ENCODE measurements around the gene USP49. TPM values are rescaled to one million over a fixed set of nuclear protein-coding genes. Genes with fewer than 3 reads are reported as not detected.
"Not testable (repeated sequence)": the region's sequence is repeated elsewhere in the genome, so short reads cannot be mapped to it uniquely, and the experiment has no call there.

USP49 gene
- polyA plus RNA-seq, 1 of the 3 experiments (the other 2 are of a cell fraction) = 2.4 TPM

DNA sequence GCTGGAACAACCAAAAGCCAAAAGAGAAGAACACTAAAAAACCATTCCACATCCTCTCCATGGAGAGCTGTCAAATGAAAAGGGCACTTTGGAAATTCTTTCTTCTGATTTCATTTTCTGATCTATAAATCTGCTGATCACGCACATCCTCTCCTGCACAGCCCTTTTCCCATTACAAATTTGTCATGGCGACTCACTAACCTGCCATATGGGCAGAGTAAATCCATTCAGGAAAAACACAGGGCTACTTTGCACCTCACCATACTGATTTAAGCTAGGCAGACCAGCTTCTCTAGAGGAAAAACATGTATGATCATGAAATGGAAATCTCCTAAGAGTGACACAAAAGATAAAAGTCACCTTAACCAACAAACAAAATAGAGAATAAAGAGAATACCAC lies 81.7 kb downstream of the USP49 start (continued):
- TF ChIP-seq, protein P1, sequence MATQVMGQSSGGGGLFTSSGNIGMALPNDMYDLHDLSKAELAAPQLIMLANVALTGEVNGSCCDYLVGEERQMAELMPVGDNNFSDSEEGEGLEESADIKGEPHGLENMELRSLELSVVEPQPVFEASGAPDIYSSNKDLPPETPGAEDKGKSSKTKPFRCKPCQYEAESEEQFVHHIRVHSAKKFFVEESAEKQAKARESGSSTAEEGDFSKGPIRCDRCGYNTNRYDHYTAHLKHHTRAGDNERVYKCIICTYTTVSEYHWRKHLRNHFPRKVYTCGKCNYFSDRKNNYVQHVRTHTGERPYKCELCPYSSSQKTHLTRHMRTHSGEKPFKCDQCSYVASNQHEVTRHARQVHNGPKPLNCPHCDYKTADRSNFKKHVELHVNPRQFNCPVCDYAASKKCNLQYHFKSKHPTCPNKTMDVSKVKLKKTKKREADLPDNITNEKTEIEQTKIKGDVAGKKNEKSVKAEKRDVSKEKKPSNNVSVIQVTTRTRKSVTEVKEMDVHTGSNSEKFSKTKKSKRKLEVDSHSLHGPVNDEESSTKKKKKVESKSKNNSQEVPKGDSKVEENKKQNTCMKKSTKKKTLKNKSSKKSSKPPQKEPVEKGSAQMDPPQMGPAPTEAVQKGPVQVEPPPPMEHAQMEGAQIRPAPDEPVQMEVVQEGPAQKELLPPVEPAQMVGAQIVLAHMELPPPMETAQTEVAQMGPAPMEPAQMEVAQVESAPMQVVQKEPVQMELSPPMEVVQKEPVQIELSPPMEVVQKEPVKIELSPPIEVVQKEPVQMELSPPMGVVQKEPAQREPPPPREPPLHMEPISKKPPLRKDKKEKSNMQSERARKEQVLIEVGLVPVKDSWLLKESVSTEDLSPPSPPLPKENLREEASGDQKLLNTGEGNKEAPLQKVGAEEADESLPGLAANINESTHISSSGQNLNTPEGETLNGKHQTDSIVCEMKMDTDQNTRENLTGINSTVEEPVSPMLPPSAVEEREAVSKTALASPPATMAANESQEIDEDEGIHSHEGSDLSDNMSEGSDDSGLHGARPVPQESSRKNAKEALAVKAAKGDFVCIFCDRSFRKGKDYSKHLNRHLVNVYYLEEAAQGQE (IDR thresholded peaks at IDR 0.05; ENCODE audit: low read depth, low read length) = no peak
- TF ChIP-seq TEAD4 (IDR thresholded peaks at IDR 0.05; ENCODE audit: borderline replicate concordance, insufficient read depth) (no peak), NRF1 (IDR thresholded peaks at IDR 0.05; ENCODE audit: low read depth, low read length) (no peak), FOXJ3 (CRISPR knock-in tag; IDR thresholded peaks at IDR 0.05) (no peak), YY1 (IDR thresholded peaks at IDR 0.05; ENCODE audit: low read depth) (no peak), MXI1 (IDR thresholded peaks at IDR 0.05; ENCODE audit: low read depth, low read length) (no peak), SMC3 (IDR thresholded peaks at IDR 0.05; ENCODE audit: low read depth, low read length) (no peak), SIN3A (IDR thresholded peaks at IDR 0.05; ENCODE audit: borderline replicate concordance, low read depth, low read length) (no peak)
- TF ChIP-seq, protein P2, sequence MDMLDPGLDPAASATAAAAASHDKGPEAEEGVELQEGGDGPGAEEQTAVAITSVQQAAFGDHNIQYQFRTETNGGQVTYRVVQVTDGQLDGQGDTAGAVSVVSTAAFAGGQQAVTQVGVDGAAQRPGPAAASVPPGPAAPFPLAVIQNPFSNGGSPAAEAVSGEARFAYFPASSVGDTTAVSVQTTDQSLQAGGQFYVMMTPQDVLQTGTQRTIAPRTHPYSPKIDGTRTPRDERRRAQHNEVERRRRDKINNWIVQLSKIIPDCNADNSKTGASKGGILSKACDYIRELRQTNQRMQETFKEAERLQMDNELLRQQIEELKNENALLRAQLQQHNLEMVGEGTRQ (IDR thresholded peaks at IDR 0.05; ENCODE audit: borderline replicate concordance, low read depth, low read length) = no peak

DNA sequence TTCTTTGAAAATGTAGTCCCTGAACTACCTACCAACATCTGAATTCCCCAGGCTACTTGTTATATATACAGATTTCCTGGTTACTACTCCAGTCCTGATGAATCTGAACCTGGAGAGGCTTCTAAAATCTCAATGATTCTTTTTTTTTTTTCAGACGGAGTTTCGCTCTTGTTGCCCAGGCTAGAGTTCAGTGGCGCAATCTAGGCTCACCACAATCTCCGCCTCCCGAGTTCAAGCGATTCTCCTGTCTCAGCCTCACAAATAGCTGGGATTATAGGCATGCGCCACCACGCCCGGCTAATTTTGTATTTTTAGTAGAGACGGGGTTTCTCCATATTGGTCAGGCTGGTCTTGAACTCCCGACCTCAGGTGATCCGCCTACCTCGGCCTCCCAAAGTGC lies 83.2 kb downstream of the USP49 start:
- H3K27me3 ChIP-seq (ENCODE audit: insufficient read depth); H3K79me2 ChIP-seq (ENCODE audit: insufficient read depth); H3K9me2 ChIP-seq; H3K9ac ChIP-seq; H3K36me3 ChIP-seq (replicated peaks in 1 of 2; ENCODE audit: control insufficient read depth in 1 of 2, insufficient read depth in 2 of 2, low read length in 1 of 2); DNase-seq; H3K9me3 ChIP-seq; H3K27ac ChIP-seq (ENCODE audit: low read depth in 2 of 2, low read length in 1 of 2); H2AFZ ChIP-seq (ENCODE audit: low read depth); H3K4me3 ChIP-seq (ENCODE audit: low read depth in 2 of 2, low read length in 1 of 2); H3F3A ChIP-seq (replicated peaks; ENCODE audit: insufficient read depth); CTCF ChIA-PET; H4K20me1 ChIP-seq (ENCODE audit: insufficient read depth); H3K4me2 ChIP-seq; H3K4me1 ChIP-seq (ENCODE audit: control insufficient read depth in 1 of 2, insufficient read depth in 2 of 2, low read depth in 1 of 2, low read length in 1 of 2): not testable (repeated sequence)
- 96% methylated on average over 13 of the region's 13 CpGs for WGBS (ENCODE audit: low lambda C conversion rate)
- POLR2A ChIA-PET = interaction anchor here (0.7 kb wide), 1 partner anchor 533 kb away, joined by 4 read pairs; no protein-coding TSS in a partner anchor

DNA sequence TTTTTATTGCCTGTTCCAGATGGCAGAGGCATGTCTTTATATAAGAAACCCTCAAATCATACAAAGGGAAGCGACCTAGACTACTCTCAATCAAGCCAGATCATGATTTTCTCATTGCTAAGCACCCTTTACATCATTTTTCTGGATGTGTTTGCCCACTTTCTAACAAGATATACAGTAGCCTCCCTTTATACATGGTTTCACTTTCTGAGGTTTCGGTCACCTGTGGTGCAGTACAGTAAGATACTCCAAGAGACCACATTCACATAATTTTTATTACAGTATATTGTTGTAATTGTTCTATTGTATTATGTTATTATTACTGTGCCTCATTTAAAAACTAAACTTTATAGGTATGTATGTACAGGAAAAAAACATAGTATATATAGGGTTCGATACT lies 84.1 kb downstream of the USP49 start:
- no peaks in the 10 kb centered on the region for H3K4me1 ChIP-seq (ENCODE audit: control insufficient read depth in 1 of 2, insufficient read depth in 2 of 2, low read depth in 1 of 2, low read length in 1 of 2)
- no peaks in the 10 kb centered on the region for H3K27me3 ChIP-seq (ENCODE audit: insufficient read depth)
- no peaks in the 10 kb centered on the region for H3K9me3 ChIP-seq
- no peak overlapping the region for H3K4me2 ChIP-seq
- 92% methylated on average over 3 of the region's 3 CpGs for WGBS (ENCODE audit: low lambda C conversion rate)
- no peaks in the 10 kb centered on the region for H4K20me1 ChIP-seq (ENCODE audit: insufficient read depth)
- no peaks in the 10 kb centered on the region for H3K79me2 ChIP-seq (ENCODE audit: insufficient read depth)
- H3K4me3 ChIP-seq (ENCODE audit: low read depth in 2 of 2, low read length in 1 of 2) = no peak overlapping the region
- ChIA-PET POLR2A (no interaction called here), CTCF (no interaction called here)
- no peaks in the 10 kb centered on the region for H3K9me2 ChIP-seq
- no peak overlapping the region for H3K9ac ChIP-seq
- H3K27ac ChIP-seq (ENCODE audit: low read depth in 2 of 2, low read length in 1 of 2) = no peak overlapping the region
- DNase-seq = no peak
- no peaks in the 10 kb centered on the region for H3K36me3 ChIP-seq (replicated peaks in 1 of 2; ENCODE audit: control insufficient read depth in 1 of 2, insufficient read depth in 2 of 2, low read length in 1 of 2)
- no peak overlapping the region for H2AFZ ChIP-seq (ENCODE audit: low read depth)
- peaks cover 2% of the 10 kb centered on the region for H3F3A ChIP-seq (replicated peaks; ENCODE audit: insufficient read depth)
- TF ChIP-seq RAD21 (IDR thresholded peaks at IDR 0.05; ENCODE audit: low read length) (no peak), RXRA (IDR thresholded peaks at IDR 0.05; ENCODE audit: borderline replicate concordance, low read depth) (no peak), TAF1 (IDR thresholded peaks at IDR 0.05; ENCODE audit: borderline replicate concordance, low read depth, low read length) (no peak), JUND (IDR thresholded peaks at IDR 0.05) (no peak), SMC3 (IDR thresholded peaks at IDR 0.05; ENCODE audit: low read depth, low read length) (no peak), POLR2AphosphoS5 (IDR thresholded peaks at IDR 0.05; ENCODE audit: low read depth, low read length) (no peak)
- TF ChIP-seq, protein P1 (IDR thresholded peaks at IDR 0.05; ENCODE audit: low read depth, low read length) = no peak
- TF ChIP-seq, protein P3, sequence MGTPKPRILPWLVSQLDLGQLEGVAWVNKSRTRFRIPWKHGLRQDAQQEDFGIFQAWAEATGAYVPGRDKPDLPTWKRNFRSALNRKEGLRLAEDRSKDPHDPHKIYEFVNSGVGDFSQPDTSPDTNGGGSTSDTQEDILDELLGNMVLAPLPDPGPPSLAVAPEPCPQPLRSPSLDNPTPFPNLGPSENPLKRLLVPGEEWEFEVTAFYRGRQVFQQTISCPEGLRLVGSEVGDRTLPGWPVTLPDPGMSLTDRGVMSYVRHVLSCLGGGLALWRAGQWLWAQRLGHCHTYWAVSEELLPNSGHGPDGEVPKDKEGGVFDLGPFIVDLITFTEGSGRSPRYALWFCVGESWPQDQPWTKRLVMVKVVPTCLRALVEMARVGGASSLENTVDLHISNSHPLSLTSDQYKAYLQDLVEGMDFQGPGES (IDR thresholded peaks at IDR 0.05; ENCODE audit: low read depth, low read length) = no peak
- TF ChIP-seq, protein P4, sequence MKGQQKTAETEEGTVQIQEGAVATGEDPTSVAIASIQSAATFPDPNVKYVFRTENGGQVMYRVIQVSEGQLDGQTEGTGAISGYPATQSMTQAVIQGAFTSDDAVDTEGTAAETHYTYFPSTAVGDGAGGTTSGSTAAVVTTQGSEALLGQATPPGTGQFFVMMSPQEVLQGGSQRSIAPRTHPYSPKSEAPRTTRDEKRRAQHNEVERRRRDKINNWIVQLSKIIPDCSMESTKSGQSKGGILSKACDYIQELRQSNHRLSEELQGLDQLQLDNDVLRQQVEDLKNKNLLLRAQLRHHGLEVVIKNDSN (IDR thresholded peaks at IDR 0.05; ENCODE audit: borderline replicate concordance, low read depth) = no peak
